A549 (cell line): ENCODE results near the gene BANP. TPM values are rescaled to one million over a fixed set of nuclear protein-coding genes. Genes with fewer than 3 reads are reported as not detected.
"Not testable (repeated sequence)": the region's sequence is repeated elsewhere in the genome, so short reads cannot be mapped to it uniquely, and the experiment has no call there.

ENCODE experiments used
- ATAC-seq, 2 experiments: fragments of 200-7000 bp in 1 of 2; fragments of >200 bp in 1 of 2; cut with Nextera tagmentation in 1 of 2; cut with Tn5 transposase in 1 of 2; 3 replicates each; pipeline versions ENCODE4 v1.8.0 to v1.9.1; 2018 to 2020; ENCODE audit warnings: mild to moderate bottlenecking in 1 of 2, moderate library complexity in 1 of 2
- CTCF ChIA-PET: fragments of 300-600 bp; sonication (Branson Sonifier 250); formaldehyde crosslinking; extraction: SDS; loops from one replicate; lab custom pipeline; 2021; ENCODE audit warnings: antibody characterized with exemption, inconsistent platforms; lab: Yijun Ruan, JAX
- POLR2A ChIA-PET: fragments of 350-600 bp; formaldehyde crosslinking; extraction: SDS; loops from one replicate; lab custom pipeline; 2021; ENCODE audit warnings: antibody characterized with exemption, inconsistent platforms; lab: Yijun Ruan, JAX
- DNase-seq, 2 experiments: peaks; one replicate each; pipeline versions ENCODE4 v3.0.0 to v3.0.0-alpha.2; 2011 to 2016; ENCODE audit warnings: low read depth in 1 of 2, low spot score in 1 of 2
- FAIRE-seq: peaks from 2 replicates; lab custom pipeline; 2011; peaks lifted over from hg19 to GRCh38; lab: Jason Lieb, UNC
- H3K27ac ChIP-seq, 2 experiments: fragments of >200 bp; sonication (Bioruptor Twin); formaldehyde crosslinking; 3 replicates each; pipeline ENCODE4 v1.5.1; 2016 to 2017
- H3K4me1 ChIP-seq: fragments of >200 bp; sonication (Bioruptor Twin); formaldehyde crosslinking; 3 replicates; pipeline ENCODE4 v1.6.1; 2016
- H3K4me2 ChIP-seq: fragments of >200 bp; sonication (Bioruptor Twin); formaldehyde crosslinking; 3 replicates; pipeline ENCODE4 v1.6.1; 2016
- H3K4me3 ChIP-seq: fragments of >200 bp; sonication (Bioruptor Twin); formaldehyde crosslinking; 3 replicates; pipeline ENCODE4 v1.5.1; 2016
- H3K9me3 ChIP-seq: fragments of >200 bp; sonication (Bioruptor Twin); formaldehyde crosslinking; 3 replicates; pipeline ENCODE4 v1.6.1; 2016
- ATOH8 ChIP-seq: fragments of 250-450 bp; sonication (Bioruptor Pico); IDR thresholded peaks from 2 replicates; pipeline ENCODE4 v1.5.0; 2020; ENCODE audit warnings: low read depth, mild to moderate bottlenecking, moderate library complexity
- CBX8 ChIP-seq: fragments of 200-600 bp; sonication (generic); IDR thresholded peaks from 2 replicates; pipeline ENCODE4 v1.6.1; 2016
- CEBPB ChIP-seq, 2 experiments: fragments of >200 bp in 1 of 2; sonication (Bioruptor Twin) in 1 of 2; formaldehyde crosslinking in 1 of 2; IDR thresholded peaks; 2 replicates each; pipeline ENCODE4 v1.6.1; 2012 to 2016
- CHD2 ChIP-seq: fragments of 150-350 bp; IDR thresholded peaks from 2 replicates; pipeline ENCODE4 v1.6.1; 2014; ENCODE audit warnings: low read length; ENCODE audit not compliant: partially characterized antibody
- CHD4 ChIP-seq: fragments of 200-600 bp; sonication (generic); IDR thresholded peaks from 2 replicates; pipeline ENCODE4 v1.6.1; 2016; ENCODE audit warnings: antibody characterized with exemption, mild to moderate bottlenecking, borderline replicate concordance
- E2F6 ChIP-seq: IDR thresholded peaks from 2 replicates; pipeline ENCODE4 v1.6.1; 2012; ENCODE audit warnings: low read depth, borderline replicate concordance
- EHF ChIP-seq: fragments of 250-450 bp; sonication (Bioruptor Pico); IDR thresholded peaks from 2 replicates; pipeline ENCODE4 v1.5.0; 2020; ENCODE audit warnings: mild to moderate bottlenecking
- EHMT2 ChIP-seq: fragments of 200-600 bp; sonication (generic); IDR thresholded peaks from 2 replicates; pipeline ENCODE4 v1.6.1; 2016; ENCODE audit warnings: antibody characterized with exemption, low read depth, mild to moderate bottlenecking, moderate library complexity
- ESRRA ChIP-seq: fragments of 150-350 bp; IDR thresholded peaks from 2 replicates; pipeline ENCODE4 v1.6.1; 2014; ENCODE audit warnings: mild to moderate bottlenecking, low read length, borderline replicate concordance
- HOXB5 ChIP-seq: fragments of 250-450 bp; sonication (Bioruptor Pico); IDR thresholded peaks from 2 replicates; pipeline ENCODE4 v1.5.0; 2020; ENCODE audit warnings: mild to moderate bottlenecking, moderate library complexity
- JUNB ChIP-seq: fragments of >200 bp; sonication (Bioruptor Twin); formaldehyde crosslinking; IDR thresholded peaks from 2 replicates; pipeline ENCODE4 v1.6.1; 2016
- KDM1A ChIP-seq: fragments of 200-600 bp; sonication (generic); IDR thresholded peaks from 2 replicates; pipeline ENCODE4 v1.6.1; 2016; ENCODE audit warnings: low read depth, mild to moderate bottlenecking
- MAFK ChIP-seq: fragments of 450-650 bp; IDR thresholded peaks from 2 replicates; pipeline ENCODE4 v1.6.1; 2014; ENCODE audit not compliant: partially characterized antibody
- NPAS2 ChIP-seq: fragments of 250-450 bp; sonication (Bioruptor Pico); IDR thresholded peaks from 2 replicates; pipeline ENCODE4 v1.8.0; 2022; ENCODE audit warnings: mild to moderate bottlenecking, moderate library complexity, borderline replicate concordance
- NR3C1 ChIP-seq: fragments of >200 bp; sonication (Bioruptor Twin); formaldehyde crosslinking; IDR thresholded peaks from 3 replicates; pipeline ENCODE4 v1.6.1; 2017
- PBX3 ChIP-seq: IDR thresholded peaks from 2 replicates; pipeline ENCODE4 v1.6.1; 2012
- RARB ChIP-seq: fragments of 250-450 bp; sonication (Bioruptor Pico); IDR thresholded peaks from 2 replicates; pipeline ENCODE4 v1.8.0; 2021; ENCODE audit warnings: mild to moderate bottlenecking, moderate library complexity
- RNF2 ChIP-seq: fragments of 200-600 bp; sonication (generic); IDR thresholded peaks from 2 replicates; pipeline ENCODE4 v1.6.1; 2016; ENCODE audit warnings: low read depth, mild to moderate bottlenecking, antibody characterized with exemption, moderate library complexity, borderline replicate concordance
- SMC3 ChIP-seq: fragments of >200 bp; sonication (Bioruptor Twin); formaldehyde crosslinking; IDR thresholded peaks from 3 replicates; pipeline ENCODE4 v1.6.1; 2018; ENCODE audit warnings: inconsistent platforms
- SREBF2 ChIP-seq: fragments of 450-650 bp; IDR thresholded peaks from 2 replicates; pipeline ENCODE4 v1.6.1; 2014; ENCODE audit warnings: mild to moderate bottlenecking, moderate library complexity
- WGBS: methylation state at CpG from one replicate; pipeline ENCODE4 v1.1.6; 2017; ENCODE audit errors: missing lambda C conversion rate; 5-methylcytosine and 5-hydroxymethylcytosine counted together
- polyA plus RNA-seq, 4 experiments: library from polyadenylated mRNA; depleted of rRNA in 3 of 4; stranded (reverse); fragments of >200 nt; fragmentation: RNase III in 1 of 4; extraction: RNeasy Plus Mini Kit Qiagen cat#74134 plus additional on column Dnase treatment in 1 of 4; gene quantifications; 2 replicates in 3 of 4; 3 replicates in 1 of 4; pipeline ENCODE4 v1.2.3, GENCODE V29; 2011 to 2017

The BANP gene
- polyA plus RNA-seq, 2 of the 4 experiments (the other 2 are of a cell fraction), result 17.1 to 17.2 TPM

GRCh38 chr16:88099563-88099890, 148.3 kb downstream of the BANP start (continued):
- TF ChIP-seq HOXB5 (CRISPR knock-in tag), result no peak

GRCh38 chr16:88099956-88100355, 148.7 kb downstream of the BANP start:
- H3K4me2 ChIP-seq, H3K4me1 ChIP-seq, CTCF ChIA-PET, H3K4me3 ChIP-seq, ATAC-seq, POLR2A ChIA-PET, FAIRE-seq, DNase-seq, H3K27ac ChIP-seq: not testable (repeated sequence)
- 65% methylated on average over 13 of the region's 14 CpGs for WGBS
- H3K9me3 ChIP-seq, result peaks cover 16% of the 10 kb centered on the region; the same call in 2 of the 3 replicates

- H3K4me1 ChIP-seq, H3K4me3 ChIP-seq, CTCF ChIA-PET, POLR2A ChIA-PET, DNase-seq: not testable (repeated sequence)
- Histone ChIP-seq H3K4me2 (peak overlapping the region; percentile 43; the same call in 2 of the 3 replicates), H3K27ac (peak overlapping the region in 1 of 2 experiments; percentile 3; a peak in 1 of 6 replicates), H3K9me3 (peaks cover 16% of the 10 kb centered on the region; the same call in 2 of the 3 replicates)
- FAIRE-seq, result peak; percentile 23
- peak; percentile 55 to 65; a peak in 5 of 6 replicates for ATAC-seq
- 55% methylated on average over 25 of the region's 40 CpGs for WGBS
Observed at GRCh38 chr16:88100801-88101622, 149.8 kb downstream of the BANP start.

GRCh38 chr16:88101623-88102105, 150.4 kb downstream of the BANP start:
- POLR2A ChIA-PET, DNase-seq, H3K4me2 ChIP-seq, H3K27ac ChIP-seq, FAIRE-seq, CTCF ChIA-PET, ATAC-seq, H3K4me1 ChIP-seq, H3K4me3 ChIP-seq: not testable (repeated sequence)
- peaks cover 11% of the 10 kb centered on the region; the same call in 2 of the 3 replicates for H3K9me3 ChIP-seq
- WGBS, result 91% methylated on average over 18 of the region's 21 CpGs

GRCh38 chr16:88102597-88102996, 151.4 kb downstream of the BANP start:
- no peak for ATAC-seq
- Histone ChIP-seq H3K27ac (no peak overlapping the region), H3K4me1 (no peaks in the 10 kb centered on the region), H3K4me2 (no peak overlapping the region), H3K4me3 (no peak overlapping the region), H3K9me3 (peaks cover 6% of the 10 kb centered on the region; the same call in 1 of the 3 replicates)
- FAIRE-seq, result no peak
- CTCF ChIA-PET, result no interaction called here
- WGBS, result 81% methylated on average over 14 of the region's 17 CpGs
- POLR2A ChIA-PET, result no interaction called here
- TF ChIP-seq CHD4 (no peak), E2F6 (no peak), RNF2 (no peak), CHD2 (no peak), KDM1A (no peak), RARB (CRISPR knock-in tag) (no peak), SREBF2 (no peak), EHF (CRISPR knock-in tag) (no peak), EHMT2 (no peak), JUNB (no peak), PBX3 (no peak), SMC3 (no peak), NR3C1 (no peak), NPAS2 (CRISPR knock-in tag) (no peak), CEBPB (IDR thresholded peaks at IDR 0.05) (no peak), CBX8 (no peak), ESRRA (no peak), MAFK (no peak), ATOH8 (CRISPR knock-in tag) (no peak)
- DNase-seq, result no peak
